Activated CD8-positive, alpha-beta memory T cell treated with anti-CD3 and anti-CD28 coated beads, Interleukin-2, amount 50 U/mL, for 4 hours (primary cell): ENCODE data around the gene GNL2.
"Not testable (repeated sequence)": the region's sequence is repeated elsewhere in the genome, so short reads cannot be mapped to it uniquely, and the experiment has no call there.

Experiments used
- DNase-seq: peaks from one replicate; pipeline ENCODE4 v3.0.0-alpha.2; 2020

The GNL2 gene

GRCh38 chr1:37606481-37607263 lies 10.9 kb upstream of the GNL2 start:
- DNase-seq, result no peak

- DNase-seq, result no peak
These were observed 10.2 kb upstream of the GNL2 start for GRCh38 chr1:37605806-37606474.

GRCh38 chr1:37605061-37605650 lies 9.4 kb upstream of the GNL2 start:
- no peak for DNase-seq

DNA sequence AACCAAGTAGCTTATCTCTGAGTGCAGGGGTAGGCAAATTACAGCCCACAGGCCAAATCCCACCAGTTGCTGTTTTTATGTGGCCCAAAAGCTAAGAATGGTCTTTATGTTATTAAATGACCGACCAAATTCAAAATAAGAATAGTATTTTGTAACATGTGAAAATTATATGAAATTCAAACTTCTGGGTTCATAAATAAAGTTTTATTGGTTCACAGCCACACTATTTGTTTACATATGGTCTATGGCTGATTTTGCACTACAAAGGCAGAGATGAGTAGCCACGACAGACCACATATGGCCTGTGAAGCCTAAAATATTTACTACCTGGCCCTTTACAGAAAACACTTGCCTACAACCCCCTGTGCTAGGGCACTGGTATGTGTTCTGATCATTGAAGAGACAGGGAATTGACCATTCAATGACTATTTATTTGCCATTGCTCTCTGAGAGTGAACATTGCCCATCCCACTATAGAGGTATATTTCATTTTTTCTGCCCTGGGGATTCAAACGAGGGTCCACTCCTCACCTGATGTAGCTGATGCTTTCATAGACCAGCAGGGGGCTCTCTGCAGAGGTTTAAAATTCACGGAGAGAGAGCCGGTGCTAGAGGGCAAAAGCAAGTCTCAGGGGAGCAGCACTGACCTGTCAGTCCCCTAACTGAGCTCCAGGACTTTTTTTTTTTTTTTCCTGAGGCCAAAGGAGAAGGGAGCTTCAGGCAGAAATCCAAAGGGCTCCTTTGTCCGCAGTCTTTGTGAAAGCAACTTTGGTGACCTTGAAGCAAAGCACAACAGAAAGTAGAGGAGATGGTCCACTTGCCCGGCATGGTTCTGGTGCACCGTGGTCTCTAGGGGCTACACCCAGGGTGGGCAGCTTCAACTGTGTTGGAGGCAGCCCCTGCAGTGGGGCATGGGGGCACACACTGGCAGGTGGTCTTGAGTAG lies 7.3 kb upstream of the GNL2 start:
- peak; percentile 33 for DNase-seq

DNA sequence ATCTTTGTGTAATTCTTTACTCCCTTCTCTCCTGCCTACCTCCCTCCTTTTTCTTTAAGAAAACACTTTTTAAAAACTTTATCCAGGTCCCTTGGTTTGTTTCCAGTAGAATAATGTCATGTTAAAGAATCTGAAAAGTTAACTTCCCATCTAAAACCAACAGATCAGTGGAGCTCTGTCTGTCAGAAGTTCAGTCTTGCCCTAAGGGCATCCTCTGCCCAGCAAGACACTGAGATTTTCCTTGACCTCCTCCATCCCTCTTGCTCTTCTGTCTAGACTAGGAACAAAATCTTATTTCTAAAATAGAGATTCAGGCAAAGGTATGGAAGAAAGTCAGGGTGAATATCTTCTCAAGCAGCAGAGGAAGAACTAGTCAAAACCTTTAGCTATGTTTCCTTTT lies 5.7 kb upstream of the GNL2 start:
- no peak for DNase-seq

GRCh38 chr1:37599940-37600339 lies 4.2 kb upstream of the GNL2 start:
- no peak for DNase-seq

GRCh38 chr1:37596182-37596667 lies 488 bp upstream of the GNL2 start:
- no peak for DNase-seq

- no peak for DNase-seq
These were observed 2.0 kb downstream of the GNL2 start for GRCh38 chr1:37593726-37594125.

DNA sequence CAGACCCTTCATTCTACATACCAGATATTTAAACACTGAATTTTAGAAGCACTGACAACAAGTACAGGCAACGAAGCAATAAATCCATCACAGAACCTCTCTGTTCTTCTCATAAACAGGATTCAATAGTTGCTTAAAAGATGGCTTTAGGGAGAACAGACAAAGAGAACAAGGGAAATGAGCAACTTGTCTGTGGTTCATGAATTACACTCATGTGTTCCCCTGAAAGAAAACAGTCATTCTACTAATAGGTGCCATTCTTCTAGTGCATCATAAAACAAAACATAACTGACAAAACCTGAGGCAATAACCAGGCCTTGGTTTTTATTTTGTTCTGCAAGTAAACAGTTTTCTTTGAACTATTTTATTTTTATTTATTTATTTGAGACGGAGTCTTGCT lies 6.8 kb downstream of the GNL2 start:
- no peak for DNase-seq

DNA sequence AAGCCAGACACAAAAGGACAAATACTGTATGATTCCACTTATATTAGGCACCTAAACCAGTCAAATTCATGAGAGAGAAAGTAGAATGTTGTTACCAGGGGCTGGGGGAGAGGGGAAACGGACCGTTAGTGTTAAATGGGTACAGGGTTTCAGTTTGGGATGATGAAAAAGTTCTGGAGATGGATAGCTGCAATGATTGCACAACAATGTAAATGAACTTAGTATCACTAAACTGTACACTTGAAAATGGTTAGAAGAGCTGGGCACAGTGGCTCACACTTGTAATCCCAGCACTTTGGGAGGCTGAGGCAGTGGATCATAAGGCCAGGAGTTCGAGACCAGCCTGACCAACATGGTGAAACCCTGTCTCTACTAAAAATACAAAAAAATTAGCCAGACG lies 11.2 kb downstream of the GNL2 start:
- not testable (repeated sequence) for DNase-seq

GRCh38 chr1:37575692-37576091 lies 20.0 kb downstream of the GNL2 start:
- no peak for DNase-seq

DNA sequence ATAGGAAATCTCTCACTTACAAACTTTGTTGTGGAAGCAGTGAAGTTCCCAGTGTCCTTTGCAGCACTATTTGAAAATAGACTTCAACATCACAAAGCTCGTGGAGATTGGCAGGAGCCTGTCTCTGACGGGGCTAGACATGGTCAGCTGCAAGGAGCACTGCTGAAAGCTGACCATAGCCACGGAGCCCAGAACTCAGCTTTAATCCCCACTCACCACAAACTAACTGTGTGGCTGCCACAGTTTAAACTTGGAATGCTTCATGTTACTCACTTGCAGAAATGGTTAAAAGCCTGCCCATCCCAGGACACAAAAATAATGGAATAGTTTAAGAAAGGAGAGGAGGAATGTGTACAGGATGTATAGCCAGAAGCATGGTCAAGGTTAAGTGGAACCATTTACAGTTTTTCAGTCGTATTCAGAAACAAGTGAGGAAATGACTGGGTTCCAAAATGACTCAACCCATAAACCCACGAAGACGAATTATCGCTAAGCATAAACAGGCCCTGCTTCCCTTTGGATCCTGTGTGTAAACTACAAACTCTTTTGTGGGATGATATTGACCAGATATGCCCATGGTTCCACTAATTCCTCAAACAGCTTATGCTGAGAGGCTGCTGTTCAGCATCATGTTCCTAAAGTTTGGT lies 20.8 kb downstream of the GNL2 start:
- no peak for DNase-seq

- DNase-seq, result no peak
These were observed 25.0 kb downstream of the GNL2 start for GRCh38 chr1:37570528-37571334.

GRCh38 chr1:37567023-37567422 lies 28.7 kb downstream of the GNL2 start:
- DNase-seq, result no peak

DNA sequence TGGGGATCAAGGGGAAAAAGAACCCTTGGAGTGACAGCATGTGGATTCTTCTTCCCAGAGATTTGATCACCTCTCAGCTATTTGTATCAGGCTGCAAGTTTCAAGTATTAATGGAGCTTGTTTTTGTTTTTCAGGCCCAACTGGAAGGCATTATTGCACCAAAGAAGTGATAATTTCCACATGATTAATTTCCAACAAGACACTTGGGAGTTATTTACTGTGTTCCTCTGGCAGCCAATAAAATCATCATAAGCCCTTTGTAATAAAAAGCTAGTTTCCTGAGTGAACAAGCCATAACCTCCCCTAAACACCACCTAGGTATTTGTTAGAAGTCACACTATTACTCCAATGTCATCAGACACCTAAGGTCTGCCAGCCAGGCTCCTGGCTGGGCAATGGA lies 30.8 kb downstream of the GNL2 start:
- no peak for DNase-seq

DNA sequence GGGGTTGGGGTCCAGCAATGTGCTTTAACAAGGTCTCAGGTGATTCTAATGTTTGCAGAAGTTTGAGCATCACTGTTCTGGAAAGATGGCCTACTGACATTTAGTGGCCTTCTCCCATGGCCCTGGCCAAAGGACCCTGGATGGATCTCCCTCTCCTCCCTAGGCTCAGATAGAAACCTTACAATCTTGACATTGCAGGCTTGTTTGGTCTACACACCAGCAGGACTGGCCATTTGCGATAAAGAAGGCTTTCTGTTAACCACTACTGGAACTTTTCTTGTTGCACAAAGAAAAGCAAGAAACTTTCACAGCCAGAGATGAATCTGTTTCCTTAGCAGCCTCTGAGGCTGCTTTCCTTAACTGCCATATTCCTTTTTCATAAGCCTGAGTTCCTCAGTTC lies 32.8 kb downstream of the GNL2 start:
- no peak for DNase-seq

- DNase-seq, result peak; percentile 23
These were observed 34.3 kb downstream of the GNL2 start for GRCh38 chr1:37561133-37562132.

DNA sequence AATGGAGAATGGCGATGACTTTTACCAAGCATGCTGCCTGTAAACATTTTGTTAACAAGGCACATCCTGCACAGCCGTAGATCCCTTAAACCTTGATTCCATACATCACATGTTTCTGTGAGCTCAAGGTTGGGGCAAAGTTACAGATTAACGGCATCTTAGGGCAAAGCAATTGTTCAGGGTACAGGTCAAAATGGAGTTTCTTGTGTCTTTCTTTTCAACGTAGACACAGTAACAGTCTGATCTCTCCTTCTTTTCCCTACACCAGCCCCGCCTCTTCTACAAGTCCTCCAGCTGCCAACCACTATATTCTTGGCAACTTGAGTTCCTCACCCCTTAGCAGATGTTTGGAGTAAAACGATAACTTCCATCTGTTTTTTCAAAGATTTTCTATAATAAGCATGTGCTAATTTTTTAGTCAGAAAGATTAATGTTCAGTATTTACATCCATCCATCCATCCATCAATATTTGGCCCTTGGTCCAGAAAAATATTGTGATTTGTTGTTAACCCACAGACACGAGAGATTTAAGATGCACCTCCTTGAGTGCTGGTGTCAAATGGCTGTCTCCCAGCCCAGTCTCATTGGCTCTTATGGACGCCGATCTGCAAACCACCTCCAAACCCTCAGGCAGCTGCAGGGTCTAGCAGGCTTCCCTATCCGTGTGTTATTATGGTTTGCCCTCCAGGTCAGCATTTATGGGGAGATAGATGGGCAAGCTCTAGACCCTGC lies 35.2 kb downstream of the GNL2 start:
- no peak for DNase-seq

DNA sequence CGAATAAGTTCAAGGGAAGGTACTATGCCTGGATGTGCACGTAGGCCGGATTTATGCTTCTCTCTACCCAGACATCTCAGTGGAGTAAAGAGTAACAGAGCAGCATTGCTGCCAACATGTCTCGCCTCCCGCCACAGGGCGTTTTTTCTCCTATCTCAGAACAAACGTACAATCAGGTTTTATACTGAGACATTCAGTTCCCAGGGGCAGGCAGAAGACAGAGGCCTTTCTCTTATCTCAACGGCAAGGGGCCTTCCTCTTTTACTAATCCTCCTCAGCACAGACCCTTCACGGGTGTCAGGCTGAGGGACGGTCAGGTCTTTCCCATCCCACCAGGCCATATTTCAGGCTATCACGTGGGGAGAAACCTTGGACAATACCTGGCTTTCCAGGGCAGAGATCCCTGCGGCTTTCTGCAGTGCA lies 35.8 kb downstream of the GNL2 start:
- not testable (repeated sequence) for DNase-seq
